GM19239 (cell line): ENCODE measurements around the gene INPP5B.

Experiments
- DNase-seq: peaks from one replicate; pipeline ENCODE4 v3.0.0; 2011; ENCODE audit warnings: low spot score; ENCODE audit not compliant: insufficient read length
- FAIRE-seq: peaks from 2 replicates; lab custom pipeline; 2011; peaks lifted over from hg19 to GRCh38; lab: Jason Lieb, UNC

Gene INPP5B

DNA sequence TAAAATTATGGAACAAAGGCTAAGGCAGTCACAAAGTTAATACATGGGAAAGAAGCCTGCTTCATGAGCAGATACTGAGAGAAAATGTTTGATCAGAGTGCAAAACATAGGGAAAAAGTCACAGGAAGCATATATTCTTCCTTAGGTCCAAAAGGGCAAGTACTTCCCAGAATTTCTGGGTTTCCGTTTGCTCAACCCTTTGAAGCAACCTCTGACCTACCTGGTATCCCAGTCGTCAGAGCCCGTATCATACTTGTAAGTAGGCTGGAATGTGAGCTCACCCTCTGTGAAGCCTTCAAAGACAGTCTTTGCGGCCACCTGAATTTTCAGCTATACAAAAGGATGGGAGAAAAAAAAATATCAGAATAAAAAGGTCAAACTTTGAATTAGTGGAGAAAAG, 67.0 kb downstream of the INPP5B start:
- no peak for DNase-seq
- no peak for FAIRE-seq

DNA sequence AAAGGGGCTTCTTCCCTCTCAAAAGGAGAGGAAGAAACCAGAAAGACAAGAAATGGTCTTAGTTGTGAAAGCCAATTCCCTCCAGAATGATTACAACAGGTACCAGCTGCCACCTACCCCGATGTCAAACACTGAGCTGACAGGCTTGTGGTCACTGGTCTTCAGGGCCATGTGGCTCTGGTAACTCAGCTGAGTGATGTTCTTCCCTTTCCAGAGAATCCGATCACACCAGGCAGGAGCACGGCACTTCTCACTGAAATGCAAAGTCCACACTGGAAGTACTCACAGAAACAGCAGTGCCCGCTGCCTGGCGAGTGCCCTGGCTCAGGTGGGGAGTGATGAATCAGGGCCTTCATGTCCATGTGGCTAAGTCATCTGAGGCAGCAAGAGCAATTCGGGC, 68.8 kb downstream of the INPP5B start:
- FAIRE-seq (no peak), DNase-seq (no peak)

DNA sequence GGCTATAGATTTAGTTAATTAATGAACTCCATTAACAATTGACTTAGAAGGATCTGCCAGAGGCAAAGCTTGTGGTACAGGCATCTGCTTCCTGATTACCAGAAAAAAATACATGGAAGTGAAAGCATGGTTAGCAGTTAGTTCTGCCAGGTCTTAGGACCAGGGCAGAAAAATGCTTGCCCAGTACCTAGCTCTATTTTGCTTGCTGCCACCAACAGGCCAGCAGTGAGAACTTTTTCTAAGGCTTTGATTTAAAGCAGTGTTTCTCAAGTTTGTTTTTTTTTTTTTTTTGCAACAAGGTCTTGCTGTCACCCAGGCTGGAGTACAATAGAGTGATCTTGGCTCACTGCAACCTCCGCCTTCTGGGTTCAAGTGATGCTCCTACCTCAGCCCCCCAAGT, 71.0 kb downstream of the INPP5B start:
- DNase-seq (no peak), FAIRE-seq (no peak)

DNA sequence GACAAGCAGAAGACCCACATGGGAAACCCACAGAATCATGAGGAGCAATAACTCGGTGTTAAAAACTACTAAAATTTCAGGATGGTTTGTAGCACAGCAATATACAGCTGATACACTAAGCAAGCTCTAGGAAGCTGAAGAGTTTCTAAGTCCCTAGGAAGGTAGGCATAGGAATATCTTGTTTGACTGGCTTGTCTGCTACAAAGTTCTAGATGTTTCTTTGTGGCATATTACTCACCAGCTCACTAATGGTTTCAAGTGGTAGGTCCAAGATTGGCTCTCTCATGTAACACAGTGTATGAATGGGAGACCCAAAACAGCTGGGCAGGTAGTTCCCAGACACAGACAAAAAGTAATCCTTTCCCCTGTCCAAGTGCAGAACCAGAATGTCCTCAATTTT, 74.2 kb downstream of the INPP5B start:
- DNase-seq (no peak), FAIRE-seq (no peak)

DNA sequence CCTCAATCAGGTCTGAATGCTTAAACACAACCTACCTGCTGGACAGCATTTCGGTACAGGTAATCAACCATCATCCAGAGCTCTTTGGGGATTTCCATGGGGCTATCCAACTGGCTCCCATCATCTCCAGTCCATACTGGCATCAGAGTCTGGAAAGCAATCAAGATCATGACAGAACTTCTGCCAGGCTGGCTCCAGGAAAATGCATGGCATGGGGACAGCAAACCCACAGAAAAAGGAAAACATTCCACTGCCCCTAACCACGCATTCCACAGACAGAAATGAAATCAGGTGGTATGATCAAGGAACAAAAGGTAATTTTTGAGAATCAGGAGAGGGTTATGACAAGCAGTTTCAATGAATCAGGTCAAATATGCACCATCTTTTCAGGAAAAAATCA, 78.4 kb downstream of the INPP5B start:
- DNase-seq, result no peak
- no peak for FAIRE-seq

DNA sequence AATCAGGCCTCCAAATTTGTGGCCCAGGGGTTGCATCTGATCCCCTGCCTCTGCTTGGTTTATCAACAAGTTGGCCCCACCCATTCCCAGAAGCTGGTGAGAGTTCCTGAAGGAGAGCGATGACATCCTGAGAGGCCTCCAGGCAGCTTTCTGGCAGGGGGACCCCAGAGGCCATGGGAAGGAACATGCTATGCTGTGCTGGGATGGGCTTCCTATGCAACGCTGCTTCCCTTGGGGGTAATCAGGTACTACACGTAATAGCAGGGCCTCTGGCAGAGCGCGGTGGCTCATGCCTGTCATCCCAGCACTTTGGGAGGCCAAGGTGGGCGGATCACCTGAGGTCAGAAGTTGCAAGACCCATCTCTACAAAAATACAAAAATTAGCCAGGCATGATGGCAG, 79.1 kb downstream of the INPP5B start:
- FAIRE-seq (no peak), DNase-seq (no peak)

DNA sequence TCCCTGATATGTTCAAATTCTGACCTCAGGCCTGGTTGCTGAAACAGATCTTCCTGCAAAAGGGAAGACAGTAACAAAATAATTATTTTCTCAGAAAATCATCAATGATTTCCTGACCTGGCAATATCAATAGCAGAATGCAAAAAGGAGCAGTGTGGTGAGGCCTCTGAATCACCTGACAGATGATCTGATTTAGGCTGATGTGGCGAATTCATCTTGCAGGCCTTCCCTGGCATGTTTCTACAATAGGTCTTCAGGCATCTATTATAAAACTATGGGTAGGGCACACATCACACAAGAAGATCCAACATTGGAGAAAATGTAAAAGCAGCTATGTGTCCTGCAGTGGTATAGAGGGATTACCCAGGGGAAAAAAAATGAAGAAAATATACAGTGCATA, 80.4 kb downstream of the INPP5B start:
- FAIRE-seq (no peak), DNase-seq (no peak)

DNA sequence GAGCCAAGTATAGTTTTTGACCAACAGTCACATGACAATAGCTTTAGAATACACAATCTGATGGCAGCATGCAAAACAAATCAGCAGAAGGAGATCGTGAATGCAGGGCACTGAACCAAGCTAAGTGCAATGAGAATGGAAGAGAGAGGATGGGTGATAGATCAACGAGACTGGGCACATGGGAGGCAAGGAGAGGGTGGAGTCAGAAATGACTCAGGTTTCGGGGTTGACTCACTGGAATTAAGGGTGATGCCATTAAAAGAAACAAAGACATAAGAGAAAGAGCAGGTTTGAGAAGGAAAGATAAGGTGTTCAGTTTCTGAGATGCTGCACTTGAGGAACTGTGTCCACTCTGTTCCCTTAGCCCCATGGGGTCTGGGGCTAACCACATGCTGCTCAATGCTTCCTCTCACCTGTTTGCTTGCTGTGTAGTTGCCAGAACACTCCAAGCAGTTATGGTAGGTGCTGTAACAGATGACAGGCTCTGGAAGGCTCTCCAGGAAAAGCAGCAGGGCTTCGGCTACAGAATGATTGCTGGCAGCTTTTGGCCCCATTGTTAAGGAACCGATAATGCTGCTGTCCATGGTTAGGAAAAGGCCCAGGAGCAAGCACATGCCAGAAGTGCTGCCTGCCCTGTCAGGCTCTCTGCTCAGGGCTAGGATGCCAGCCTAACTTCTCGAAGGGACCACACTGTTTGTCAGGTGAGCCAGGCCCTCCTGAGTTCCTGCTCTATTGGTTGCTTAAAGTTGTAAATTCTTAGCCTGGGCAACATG, 81.3 kb downstream of the INPP5B start:
- FAIRE-seq (no peak), DNase-seq (no peak)

DNA sequence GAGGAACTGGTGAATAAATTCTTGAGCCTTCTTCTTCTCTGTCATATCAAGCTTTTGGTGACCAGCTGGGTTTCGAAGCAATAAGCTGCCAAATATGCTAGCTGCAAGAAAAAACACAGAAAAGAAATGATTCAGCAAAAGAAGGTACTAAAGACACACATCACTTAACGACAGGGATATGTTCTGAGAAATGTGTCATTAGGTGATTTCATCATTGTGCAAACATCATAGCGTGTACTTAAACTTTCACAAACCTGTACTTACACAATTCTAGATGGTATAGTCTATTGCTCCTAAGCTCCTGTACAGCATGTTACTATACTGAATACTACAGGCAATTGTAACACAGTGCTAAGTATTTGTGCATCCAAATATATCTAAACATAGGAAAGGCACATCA, 84.5 kb downstream of the INPP5B start:
- no peak for DNase-seq
- no peak for FAIRE-seq

DNA sequence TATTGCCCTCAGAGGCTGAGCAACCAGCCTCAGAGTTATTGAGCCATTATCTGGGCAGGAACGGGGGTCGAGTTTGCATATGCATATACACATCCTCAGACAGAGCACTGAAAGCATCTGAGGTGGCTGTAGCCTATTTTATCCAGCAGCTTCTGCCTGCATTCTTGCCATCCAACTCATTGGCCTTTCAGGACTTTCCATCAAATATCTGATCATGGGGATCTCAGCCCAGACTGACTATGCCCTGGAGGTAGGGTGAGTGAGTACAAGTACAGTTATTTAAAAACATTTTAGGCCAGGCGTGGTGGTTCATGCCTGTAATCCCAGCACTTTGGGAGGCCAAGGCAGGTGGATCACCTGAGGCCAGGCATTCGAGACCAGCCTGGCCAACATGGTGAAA, 85.7 kb downstream of the INPP5B start:
- FAIRE-seq (no peak), DNase-seq (no peak)

DNA sequence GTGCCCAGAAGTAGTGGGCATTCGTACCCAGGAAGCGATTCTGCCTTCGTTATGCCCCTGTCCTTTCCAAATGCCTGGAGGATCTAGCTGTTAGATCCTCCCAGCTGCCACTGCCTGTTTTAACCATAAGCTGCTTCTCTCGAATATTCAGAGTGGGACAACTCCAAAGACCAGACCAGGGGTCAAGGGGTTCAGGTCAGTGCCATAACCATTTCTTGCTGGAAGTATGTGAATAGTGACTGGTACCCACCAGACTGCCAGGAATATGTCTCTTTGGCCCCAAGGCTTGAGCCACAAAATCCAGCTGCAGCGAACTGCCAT, 86.5 kb downstream of the INPP5B start:
- DNase-seq, result no peak
- FAIRE-seq, result no peak

DNA sequence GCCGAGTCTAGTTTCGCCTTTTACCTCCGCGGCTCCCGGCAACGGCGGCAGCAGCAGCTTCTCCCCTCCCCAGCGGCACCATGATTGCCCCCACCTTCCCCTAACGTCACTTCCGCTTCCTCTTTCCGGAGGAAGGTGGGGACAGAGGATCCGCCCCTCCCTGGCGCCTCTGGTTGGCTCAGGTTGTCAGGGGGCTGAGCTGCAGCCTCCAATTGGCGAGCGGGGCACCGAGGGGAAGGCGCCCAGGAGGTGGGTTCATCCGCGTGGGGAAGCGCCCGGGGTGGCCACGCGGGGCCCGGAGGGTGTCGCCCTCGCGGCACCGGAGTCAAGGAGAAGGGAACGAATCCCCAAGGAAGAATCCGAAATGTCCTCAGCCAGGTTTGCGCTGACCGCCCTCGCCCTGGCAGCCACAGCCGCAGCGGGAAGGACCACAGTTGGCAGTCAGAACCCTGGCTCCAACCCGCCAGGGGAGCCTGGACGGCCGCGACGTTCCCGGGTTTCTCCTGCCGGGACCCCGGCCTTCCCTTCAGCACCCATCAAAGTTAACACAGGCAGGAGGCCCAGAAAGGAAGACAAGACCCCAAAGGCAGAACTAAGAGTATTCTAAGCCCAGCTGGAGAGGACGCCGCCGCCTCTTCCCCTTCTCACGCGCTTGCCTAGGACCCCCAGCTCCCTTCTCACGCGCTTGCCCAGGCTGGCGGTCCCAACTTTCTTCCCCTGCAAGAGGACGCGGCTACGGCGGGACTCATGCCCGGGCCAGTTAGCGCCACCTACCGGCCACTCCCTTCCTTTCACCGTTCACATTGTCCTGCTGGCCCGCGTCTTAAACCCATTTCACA, 87.1 kb downstream of the INPP5B start, which contains the start of gene MTF1:
Gene MTF1, minus strand, starts transcription at position 86 of the 839 bp plus-strand sequence. CDS start 1,934 bp downstream, outside the sequence.
- FAIRE-seq (peak; percentile 95), DNase-seq (peak; percentile 96)

DNA sequence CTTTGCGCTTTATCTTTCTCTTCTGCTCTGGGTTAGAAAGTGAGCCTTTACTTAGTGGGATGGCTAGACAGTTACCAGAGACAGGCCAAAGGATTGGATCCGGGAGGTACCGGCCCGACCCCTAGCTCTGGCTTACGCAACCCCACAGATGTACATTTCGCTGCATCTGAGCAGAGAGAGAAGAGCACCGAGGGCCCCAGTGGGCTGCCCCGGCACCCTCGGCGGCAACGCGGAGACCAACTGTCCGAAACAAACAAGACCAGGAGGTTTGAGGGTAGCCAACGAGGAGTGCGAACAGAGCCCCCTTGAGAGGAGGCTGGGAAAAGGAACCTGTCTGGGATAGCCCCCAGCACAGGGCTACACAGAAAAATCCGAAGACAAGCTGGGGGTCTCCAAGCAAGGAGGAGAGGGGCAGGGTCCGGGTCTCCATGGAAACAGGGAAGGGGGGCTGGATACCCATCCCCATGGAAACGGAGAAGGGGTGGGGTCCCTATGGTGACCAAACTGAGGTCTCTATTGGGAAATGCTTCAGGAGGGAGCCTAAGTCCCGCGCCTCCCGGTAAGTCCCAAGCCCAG, 87.8 kb downstream of the INPP5B start:
- FAIRE-seq, result peak; percentile 42
- DNase-seq, result no peak

DNA sequence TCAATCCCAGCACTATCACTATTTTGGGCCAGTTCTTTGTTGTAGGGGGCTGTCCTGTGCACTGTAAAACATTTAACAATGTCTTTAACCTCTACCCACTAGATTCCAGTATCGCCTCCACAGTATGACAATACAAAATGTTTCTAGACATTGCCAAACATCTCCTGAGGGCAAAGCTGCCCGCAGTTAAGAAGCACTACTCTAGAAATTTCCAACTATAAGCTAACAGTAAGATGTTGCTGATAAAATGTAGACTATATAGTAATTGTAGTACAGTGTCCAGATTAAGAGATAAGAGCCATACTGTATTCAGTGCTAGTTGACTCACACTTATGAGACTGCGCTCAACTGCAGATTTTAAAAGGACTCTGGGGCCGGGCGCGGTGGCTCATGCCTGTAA, 92.4 kb downstream of the INPP5B start:
- FAIRE-seq, result no peak
- DNase-seq, result no peak

DNA sequence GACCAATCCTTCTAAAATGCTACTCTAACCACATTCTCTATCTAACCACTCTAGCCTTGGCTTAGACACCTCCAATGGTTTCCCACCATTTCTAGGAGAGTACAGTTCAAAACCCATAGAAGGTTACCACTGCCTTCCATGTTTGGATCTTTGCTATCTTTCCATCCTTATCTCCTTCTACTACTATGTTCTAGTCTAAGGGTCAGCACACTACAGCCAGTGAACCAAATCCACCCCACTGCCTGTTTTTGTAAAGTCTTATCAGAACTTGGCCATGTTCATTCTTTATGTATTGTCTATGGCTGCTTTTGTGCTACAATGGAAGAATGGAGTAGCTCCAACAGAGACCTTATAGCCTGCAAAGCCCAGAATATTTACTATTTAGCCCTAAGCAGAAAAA, 93.7 kb downstream of the INPP5B start:
- no peak for FAIRE-seq
- no peak for DNase-seq

DNA sequence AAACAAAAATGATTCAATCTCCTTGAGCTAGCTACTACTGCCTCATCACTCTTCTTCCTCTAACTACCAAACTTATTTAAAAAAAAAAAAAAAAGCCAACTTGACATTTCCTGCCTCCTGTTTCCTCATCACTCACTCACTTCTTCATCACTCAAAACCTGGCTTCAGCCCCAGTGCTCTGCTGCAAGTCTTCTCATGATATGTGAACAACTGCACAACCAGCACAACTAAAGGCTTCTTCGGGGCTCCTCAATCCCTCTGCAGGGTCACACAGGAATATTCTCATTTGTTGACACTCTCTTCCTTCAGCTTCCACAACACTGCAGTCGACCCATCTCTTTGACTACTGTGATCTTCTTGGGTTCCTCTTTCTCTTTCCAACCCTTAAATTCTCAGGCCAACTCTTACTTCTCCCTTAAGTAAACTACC, 95.1 kb downstream of the INPP5B start:
- no peak for DNase-seq
- FAIRE-seq, result no peak

DNA sequence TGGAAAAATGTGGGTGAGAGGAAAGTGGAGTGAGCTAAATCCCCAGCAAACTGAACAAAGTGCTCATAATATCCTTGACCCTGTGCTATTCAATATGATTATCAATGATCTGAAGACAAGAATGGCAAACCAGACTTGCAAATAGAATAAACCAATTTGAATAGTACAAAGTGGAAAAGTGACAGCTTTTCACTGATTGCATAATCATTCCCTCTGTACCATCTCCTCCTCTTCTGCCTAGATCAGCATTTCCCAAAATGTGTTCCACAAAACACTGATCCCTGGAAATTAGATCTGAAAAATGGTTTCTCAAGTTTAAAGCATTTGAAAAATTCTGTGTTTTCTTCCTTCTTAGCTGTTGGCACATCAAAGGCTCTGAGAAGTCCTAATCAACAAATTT, 95.6 kb downstream of the INPP5B start:
- no peak for FAIRE-seq
- DNase-seq, result no peak

DNA sequence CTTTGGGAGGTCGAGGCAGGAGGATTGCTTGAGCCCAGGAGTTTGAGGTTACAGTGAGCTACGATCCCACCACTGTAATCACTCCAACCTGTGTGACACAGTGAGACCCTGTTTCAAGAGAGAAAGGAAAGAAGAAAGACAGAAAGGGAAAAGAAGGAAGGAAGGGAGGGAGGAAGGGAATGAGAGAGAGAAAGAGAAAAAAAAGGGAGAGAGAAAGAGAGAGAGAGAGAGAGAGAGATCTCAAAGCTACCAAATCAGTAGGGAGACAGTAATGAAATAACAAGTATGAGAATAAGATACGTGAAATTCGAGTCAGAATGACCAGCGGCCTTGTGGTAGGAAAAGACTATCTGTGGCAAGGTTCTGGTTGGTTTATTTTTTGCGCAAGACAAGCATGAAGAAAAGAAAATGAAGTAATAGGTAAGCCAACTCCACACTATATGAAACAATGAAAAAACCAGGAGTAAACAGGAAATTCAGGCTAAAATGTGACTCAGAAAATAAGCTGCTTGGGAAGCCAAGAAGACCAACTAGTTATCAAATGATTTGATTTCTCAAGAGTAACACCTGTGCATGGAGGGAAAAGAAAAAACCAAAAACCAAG, 96.4 kb downstream of the INPP5B start:
- DNase-seq (no peak), FAIRE-seq (no peak)

DNA sequence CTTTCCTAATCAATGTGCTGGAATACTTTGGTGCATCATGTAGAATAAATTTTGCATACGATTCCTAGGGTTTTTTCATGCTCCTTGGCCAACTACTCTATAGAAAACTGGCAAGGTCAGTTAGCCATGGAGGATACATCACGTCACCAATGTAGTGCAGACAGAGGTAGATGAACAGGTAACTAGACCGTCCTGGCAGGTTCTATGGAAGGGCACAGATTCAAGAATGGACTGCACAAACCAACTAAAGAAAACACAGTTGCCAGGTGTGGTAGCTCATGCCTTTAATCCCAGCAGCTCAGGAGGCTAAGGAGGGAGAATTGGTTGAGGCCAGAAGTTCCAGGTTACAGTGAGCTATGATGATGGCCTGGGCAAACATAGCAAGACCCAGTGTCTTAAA, 97.4 kb downstream of the INPP5B start:
- FAIRE-seq (no peak), DNase-seq (no peak)

DNA sequence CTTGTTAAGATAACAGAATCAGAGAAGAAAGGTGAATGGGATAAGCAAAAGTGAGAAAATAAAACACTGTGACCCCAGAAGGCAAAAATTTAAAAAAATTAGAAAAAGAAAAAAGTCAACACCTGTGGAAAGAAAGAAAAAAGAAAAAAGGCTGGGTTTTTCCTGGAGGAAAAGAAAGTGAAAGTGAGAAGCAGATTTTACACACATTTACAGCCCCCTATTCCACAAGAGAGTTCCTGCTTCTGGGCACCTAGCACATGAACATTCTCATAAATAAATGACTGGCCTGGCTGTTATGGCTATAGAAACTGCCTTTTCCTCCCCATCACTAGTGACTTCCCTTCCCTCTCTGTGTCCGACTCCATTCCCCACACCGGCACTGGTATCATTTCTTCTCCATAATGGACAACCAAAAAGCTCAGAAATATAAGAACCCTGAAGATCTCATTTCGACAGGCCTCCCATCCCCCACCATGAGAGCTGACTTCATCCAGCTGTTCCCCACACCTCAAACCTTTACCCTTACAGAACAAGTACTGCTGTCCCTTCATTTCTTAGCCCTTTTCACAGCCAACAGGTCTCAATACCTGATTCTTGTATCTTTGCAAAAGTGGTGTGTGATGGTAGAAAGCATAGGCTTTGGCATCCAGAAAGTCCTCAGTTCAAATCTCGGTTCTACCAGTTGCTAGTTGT, 100.1 kb downstream of the INPP5B start:
- DNase-seq (no peak), FAIRE-seq (peak; percentile 76)
